ACHN (cell line): ENCODE data around the gene CDH13.

ENCODE experiments used
- DNase-seq: peaks from one replicate; pipeline ENCODE4 v3.0.0-alpha.2; 2015
- in situ Hi-C: cut with HindIII; loops from 2 replicates; pipeline ENCODE4 v1.10.0; 2017; ENCODE audit warnings: low sequenced_read_pairs, low pct_ligation_motif_present, low pct_unique_long_range_greater_than_20kb

CDH13 gene

DNA sequence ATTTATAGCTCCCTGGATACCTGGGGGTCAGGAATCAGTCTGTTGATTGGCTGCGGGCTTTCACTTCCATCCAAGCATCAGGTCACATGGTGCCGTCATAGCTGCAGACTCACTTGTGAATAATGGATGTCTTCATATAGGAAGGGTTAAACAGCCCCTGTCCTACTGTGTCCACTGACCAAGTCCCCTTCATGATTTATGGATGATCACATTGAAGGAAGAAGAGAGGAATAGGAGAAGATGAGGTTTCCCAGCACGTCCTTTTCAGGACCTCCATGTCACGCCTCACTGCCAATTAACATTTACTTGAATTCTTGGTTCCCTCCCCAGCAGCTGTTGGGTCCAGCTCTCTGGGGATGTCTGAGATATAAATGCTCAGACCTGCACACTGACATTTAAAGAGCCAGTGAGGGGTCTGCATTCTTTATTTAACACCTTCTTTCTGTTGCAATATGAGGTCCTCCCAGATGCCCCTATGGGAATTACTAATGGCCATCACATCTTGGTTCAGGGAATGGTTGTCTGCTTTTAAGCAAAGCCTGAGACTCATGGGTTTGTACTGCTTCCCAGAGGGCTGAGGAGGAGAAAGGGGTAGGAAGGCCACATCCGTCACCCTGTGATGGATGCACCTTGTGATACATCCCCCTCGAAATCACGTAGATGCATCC, 950.4 kb downstream of the CDH13 start:
- in situ Hi-C loops, result no loop called here
- no peak for DNase-seq

DNA sequence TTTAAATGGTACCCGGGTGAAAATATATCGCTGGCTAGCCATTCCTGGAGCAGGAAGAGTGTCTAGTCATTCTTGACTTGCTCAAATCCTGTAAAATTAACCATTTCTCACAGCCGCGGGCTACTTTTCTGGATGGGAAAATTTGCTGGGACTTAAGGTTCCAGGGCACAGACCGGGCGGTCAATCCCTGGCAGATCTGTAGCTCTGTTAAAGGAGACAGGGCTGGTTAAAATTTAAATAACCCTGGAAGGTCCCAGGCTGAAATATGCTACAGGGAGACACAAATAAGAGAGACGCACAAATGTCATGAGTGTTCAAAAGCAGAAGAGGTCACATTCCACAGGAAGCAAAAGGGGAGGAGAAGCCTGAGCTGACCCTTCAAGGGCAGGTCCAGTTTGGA, 951.4 kb downstream of the CDH13 start:
- in situ Hi-C loops, result no loop called here
- no peak for DNase-seq

DNA sequence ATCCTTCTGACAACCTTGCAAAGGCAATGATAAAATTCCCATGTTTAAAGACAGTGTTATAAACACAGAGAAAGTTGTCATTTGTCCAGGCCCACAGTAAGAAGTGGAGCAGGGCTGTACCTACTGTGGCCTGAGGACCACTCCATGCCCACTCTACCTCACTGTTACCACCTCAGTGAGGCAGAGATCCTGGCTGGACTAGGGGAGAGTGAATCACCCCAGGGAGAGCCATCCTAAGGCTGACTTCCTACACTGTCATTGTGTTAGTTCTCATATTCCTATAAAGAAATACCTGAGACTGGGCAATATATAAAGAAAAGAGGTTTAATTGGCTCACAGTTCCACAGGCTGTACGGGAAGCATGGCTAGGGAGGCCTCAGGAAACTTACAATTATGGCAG, 952.3 kb downstream of the CDH13 start:
- in situ Hi-C loops, result no loop called here
- DNase-seq, result no peak

DNA sequence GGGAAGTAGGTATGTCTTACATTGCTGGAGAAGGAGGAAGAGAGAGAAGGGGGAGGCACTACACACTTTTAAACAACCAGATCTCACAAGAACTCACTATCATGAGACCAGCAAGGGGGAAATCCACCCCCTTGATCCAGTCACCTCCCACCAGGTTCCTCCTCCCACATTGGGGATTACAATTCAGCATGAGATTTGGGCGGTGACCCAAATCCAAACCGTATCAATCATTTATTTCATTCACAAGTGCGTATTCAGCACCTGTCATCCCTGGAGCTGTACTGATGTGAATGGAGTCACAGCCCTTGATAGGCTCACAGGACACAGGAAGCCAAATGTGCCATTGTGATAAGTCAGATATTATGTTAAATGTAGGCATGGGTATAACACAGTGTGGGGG, 952.7 kb downstream of the CDH13 start:
- DNase-seq, result peak; percentile 25
- in situ Hi-C loops, result no loop called here

DNA sequence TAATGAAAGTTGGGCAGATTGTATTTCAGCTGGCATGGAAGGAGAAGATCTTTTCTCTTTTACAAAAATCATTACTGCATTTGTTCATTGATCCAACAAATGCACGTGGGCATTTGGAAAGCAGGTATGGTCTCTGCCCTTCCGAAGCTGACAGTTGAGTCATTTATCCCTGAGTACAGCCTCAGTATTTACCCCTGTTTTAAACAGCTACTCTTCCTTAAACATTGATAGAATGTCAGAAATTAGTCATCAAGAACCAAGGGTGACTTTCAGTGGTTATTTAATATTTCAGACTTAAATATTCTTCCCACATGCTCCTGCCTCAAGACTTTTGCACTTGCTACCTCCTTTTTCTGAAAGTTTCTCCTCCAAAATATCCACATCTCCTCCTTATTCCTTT, 954.3 kb downstream of the CDH13 start:
- in situ Hi-C loops, result no loop called here
- DNase-seq, result peak; percentile 48

DNA sequence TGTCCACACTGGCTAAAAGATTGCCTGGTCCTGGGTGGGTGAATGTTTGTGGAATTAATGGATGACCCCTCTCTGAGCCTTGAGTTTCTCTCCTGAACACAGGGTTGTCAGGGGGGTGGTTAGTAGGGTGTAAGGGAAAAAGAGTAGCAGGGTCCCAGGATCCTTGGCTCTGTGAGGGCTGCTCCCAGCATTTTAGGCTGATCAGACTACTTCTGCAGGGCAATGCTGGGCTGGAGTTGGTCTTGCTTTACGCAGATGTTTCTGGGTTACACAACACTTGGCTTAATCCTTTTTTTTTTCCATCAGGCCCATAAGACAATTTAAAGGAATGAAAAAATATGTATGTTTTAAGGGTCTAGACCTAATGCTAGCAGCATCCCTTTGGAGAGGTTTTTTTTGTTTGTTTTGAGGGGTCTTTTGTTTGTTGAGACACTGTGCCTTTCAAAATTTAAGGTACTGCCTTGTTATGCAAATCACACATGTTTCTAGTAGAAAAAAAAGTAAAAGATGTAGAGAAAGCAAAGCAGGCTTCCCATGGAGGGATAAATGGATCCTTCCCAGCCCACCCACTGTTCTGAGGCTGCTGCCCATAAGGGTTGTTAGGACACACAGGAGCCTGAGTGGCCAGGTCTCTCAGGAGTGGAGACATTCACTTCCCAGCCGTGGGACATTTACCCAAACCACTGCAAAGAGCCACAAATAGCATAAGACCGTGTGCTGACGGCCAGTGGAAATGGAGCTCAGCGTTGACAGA, 955.4 kb downstream of the CDH13 start:
- DNase-seq, result no peak
- in situ Hi-C loops, result no loop called here

DNA sequence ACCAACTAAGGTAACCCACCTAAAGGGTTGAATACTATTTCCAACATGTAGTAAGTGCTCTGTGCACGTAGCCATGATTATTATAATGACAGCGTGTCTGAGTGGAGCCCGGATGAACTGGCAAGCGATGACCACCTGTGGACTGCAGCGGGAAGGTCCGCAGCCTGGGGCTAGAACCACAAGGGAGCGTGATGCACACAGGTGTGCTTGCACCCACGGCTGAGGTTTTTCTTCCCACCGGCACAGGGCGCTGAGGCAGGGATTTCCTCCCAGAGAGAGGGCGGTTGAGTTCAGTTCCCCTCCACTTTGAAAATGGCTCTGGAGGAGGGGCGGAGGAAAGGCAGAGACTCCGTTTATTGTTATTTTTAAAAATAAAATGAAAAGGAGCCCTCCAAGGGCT, 959.3 kb downstream of the CDH13 start:
- DNase-seq, result no peak
- in situ Hi-C loops, result no loop called here

DNA sequence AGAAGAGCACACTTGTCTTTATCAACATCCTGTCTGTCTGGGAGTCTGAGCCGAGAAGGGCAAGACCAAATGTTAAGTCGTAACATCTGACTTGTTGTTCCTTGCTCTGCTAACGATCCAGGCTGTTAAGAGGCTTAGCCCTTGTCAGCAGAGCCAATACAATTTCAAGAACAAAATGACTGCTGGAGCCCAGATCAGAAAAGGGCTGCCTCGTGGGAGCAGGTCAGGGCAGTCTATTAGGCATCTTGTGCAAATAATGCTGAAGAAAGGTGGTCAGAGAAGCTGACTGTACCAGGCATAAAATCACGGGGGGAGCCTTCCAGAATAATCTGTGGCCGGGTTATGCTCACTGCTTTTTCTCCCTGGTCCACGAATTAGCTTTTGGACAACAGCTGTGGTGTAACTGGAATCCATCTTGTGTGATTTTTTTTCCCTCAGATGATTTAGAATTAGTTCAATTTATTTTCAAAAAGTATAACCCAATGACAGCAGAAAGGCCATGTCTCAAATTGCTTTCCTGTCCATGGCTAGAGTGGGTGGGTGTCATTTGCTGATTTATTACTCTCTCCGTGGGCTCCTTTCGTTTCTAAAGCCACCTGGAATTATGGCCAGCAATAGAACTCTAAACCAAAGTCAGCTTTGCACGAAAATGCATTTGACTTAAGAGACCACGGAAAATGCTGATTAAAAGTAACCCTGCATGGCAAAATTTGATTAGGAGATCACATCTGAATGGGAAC, 959.9 kb downstream of the CDH13 start:
- in situ Hi-C loops, result no loop called here
- no peak for DNase-seq

DNA sequence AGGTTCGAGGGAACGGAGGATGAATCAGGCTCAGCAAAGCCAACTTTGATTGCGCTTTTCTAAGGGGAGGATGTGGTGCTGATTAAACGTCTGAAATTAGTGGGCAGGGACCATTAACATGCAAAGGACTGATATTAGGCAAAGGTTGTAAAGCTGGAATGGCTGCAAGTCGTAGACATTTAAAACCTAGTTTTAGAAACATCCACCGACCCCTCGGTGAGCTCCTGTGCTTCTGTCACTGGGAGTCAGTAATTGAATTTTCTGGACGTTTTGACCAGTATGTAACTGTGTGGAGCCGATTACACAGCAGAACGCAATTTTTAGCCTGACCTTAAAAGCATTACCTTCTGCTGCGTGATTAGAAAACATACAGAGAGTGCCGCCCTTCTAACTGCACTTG, 960.4 kb downstream of the CDH13 start:
- in situ Hi-C loops, result no loop called here
- no peak for DNase-seq

DNA sequence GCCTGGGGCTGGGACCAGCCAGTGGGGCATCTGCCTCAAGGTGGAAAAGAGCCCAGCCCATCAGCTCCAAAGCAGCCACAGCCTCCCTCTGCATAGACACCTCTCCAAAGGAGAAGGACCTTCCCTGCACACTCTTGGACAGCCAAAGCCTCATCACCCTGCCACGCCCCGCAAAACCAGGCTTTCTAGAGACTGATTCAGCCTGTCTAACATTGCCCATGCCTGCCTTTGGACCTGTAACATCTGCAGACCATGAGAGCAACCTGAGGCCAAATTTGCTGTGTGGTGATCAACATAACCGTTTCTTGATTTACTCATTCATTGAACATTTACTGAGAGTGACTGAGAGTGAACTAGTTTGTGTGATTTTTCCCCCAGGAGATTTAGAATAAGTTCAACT, 961.3 kb downstream of the CDH13 start:
- DNase-seq, result no peak
- in situ Hi-C loops, result no loop called here

DNA sequence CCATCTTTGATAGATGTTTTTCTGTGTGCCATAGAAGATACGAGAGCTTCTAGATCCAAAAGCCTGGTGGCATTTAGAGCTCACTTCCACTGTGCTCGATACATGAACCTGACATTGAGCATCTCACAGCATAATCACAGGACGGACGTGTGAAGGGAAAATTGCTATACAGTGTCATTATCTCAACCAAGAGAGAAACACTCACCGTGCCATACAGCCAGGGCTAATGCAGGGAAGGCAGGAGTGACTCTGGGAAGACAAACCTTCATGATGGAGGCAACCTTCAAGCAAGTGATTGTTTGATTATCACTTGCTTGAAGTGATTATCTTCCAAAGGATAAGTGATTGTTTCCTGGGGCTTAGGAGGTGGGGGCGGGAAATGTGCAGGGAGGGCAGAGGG, 962.8 kb downstream of the CDH13 start:
- no peak for DNase-seq
- in situ Hi-C loops, result no loop called here

DNA sequence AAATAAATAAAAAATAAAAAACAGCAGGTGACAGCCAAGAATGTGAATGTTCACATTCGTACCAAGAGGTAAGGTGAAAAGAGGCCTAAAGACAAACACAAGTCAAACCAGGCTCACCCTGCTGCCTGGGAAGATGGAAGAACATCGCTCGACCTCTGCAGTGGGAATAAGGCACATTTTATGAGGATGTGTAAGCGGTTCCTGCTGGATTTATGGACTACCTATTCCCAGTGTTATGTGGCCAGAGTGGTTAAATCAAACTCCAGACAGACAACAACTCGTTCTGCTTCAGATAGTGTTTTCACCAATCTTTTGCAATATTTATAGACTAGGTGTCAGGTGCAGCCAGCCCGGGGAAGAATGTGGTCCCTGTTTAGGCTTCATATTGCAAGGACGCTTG, 966.0 kb downstream of the CDH13 start:
- DNase-seq, result no peak
- in situ Hi-C loops, result no loop called here

DNA sequence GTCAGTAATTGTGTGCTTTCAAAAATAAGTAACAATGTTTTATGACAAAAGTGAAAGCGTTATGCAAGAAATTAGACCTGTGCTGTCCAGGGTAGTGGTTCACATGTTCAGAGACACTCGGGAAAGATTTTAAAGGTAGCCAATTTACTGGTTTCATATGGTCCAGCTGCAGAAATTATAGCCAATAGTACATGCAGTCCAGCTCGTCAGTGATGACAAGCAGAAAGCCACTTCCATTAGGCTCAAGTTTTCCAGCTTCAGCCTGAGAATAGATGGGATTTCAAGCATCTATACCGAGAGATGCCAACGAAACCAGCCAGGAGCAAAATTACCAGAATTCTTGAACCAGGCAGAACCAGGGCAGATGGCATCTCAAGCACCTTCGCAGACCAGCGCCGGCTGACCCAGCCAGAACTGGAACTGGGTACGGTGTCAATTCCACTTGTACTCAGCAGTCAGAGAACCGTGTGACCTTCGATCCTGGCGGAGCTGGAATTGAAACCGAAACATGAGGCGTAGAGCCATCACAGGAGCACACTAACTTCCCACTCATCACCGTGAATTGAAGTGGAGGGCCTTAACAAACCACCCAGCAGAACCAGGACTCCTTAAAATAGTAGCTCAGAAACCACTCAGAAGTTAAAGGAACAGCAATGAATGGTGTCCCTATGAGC, 973.2 kb downstream of the CDH13 start:
- in situ Hi-C loops, result no loop called here
- DNase-seq, result no peak

DNA sequence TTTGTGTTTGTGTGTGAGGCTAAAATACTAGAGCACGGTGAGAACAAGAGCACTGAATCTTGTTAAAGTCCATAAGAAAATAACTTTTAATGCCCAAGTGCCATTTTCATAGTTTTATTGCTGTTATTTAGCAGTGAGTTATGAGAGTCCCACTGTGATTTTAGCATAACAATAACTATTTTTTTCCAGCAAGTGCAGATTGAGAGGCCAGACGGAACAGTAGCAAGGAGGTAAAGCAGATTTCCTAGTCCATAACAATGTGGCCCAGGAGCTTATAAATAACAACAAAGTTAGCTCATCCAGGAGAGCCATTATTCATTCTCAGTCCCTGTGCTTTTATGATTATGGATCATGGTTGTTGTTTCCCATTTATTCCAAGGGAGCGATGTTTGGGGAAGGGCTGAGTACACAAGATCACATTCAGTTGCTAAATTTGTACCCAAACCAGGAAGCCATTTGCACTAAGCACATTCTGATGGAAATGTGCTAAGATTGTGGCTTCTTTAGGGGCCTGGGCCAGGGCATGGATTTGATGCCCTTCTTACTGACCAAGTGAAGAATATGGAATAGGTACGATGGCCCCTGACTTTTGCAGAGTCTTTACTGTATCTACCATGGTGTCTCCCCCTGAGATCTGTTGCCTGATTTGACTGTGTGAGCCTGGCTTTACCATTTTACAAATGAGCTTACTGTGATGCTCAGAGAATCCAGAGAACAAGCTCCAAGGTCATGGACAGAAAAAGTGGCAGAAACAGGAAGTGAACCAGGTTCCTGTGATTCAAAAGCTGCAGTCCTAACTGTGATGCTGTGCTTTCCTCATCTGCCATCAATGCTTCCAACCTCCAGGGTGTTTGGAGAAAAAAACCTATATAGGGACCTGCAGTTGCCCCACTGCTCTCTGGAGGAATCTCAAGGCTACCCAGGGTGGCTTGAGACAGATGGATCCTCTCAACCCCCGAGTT, 976.3 kb downstream of the CDH13 start:
- DNase-seq, result no peak
- in situ Hi-C loops, result no loop called here

DNA sequence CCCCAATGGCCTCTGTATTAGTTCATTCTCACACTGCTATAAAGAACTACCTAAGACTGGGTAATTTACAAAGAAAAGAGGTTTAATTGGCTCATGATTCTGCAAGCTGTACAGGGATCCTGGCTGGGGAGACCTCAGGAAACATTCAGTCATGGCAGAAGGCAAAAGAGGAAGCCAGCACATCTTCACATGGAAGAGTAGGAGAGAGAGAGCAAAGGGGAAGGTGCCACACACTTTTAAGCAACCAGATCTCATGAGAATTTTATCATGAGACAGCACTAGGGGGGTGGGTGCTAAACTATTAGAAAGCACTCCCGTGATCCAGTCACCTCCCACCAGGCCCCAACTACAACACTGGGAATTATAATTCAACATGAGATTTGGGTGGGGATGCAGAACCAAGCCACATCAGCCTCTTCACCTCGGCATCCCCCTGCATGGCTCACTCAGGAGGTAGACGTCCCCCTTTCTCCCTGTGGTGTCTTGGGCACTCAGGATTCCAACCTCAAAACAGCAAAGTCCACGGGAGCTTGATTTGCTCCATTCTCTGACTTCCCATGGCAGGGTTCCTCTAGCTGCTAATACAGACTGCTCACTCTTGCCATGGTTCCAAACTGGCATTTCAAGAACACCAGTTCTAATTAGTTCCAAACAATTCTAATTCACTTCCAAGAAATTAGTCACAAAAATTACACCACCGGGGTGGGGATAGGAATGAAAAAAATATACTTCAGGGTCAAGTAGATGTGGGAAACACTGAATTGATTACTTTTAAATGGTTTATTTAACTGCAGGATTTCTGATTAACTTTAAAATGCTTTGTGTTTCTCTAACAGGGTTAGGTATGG, 977.2 kb downstream of the CDH13 start:
- in situ Hi-C loops, result no loop called here
- DNase-seq, result no peak

DNA sequence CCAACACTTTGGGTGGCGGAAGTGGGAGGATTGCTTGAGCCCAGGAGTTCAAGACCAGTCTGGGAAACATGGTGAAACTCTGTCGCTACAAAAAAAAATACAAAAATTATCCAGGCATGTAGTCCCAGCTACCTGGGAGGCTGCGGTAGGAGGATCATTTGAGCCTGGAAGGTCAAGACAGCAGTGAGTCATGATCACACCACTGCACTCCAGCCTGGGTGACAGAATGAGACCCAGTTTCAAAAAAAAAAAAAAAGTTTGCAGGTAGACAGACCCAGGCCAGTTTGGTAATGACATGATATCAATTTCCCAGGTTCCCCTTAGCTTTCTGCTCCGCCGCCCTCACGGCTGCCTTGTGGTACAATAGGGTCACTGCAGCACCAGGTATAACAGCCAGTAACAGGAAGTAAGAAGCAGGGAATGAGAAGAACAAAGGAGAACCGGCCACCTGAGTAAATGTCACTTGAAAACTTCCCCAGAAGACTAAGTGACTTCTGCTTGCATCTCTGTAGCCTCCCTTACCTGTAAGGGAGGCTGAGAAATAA, 979.8 kb downstream of the CDH13 start:
- in situ Hi-C loops, result no loop called here
- DNase-seq, result peak; percentile 12

DNA sequence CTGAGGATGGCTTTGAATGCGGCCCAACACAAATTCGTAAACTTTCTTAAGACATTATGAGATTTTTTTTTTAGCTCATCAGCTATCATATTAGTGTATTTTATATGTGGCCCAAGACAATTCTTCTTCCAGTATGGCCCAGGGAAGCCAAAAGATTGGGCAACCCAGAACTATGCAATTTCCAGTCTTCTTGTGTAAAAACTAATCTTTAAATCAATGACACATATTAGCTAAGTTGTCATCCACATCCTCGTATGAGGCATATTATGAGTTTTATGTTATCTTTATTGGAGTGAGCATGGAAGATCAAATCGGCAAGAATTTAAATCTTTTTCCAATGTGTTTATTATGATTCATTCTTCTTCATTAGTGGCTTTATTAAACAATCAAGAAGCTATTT, 982.4 kb downstream of the CDH13 start:
- in situ Hi-C loops, result no loop called here
- DNase-seq, result no peak
